CD4-positive, alpha-beta memory T cell (primary cell): ENCODE data around the gene IDS. TPM values are rescaled to one million over a fixed set of nuclear protein-coding genes. Genes with fewer than 3 reads are reported as not detected.

Experiments used
- CTCF ChIA-PET: fragments of 350-600 bp; sonication (Branson Sonifier 250); formaldehyde crosslinking; loops from one replicate; lab custom pipeline; 2021; ENCODE audit warnings: inconsistent platforms; ENCODE audit not compliant: partially characterized antibody; lab: Charles Lee
- POLR2A ChIA-PET: fragments of 350-600 bp; sonication (Branson Sonifier 250); formaldehyde crosslinking; loops from one replicate; lab custom pipeline; 2021; ENCODE audit not compliant: partially characterized antibody; lab: Charles Lee
- DNase-seq, 5 donors: peaks; one replicate each; pipeline versions ENCODE4 v3.0.0 to v3.0.0-alpha.2; 2020 to 2022; ENCODE audit warnings: mixed read lengths in 1 of 5
- H3K27ac ChIP-seq: one replicate; pipeline ENCODE4 v1.7.0; 2013; ENCODE audit warnings: low read depth, low read length
- H3K27me3 ChIP-seq: 2 replicates; pipeline ENCODE4 v1.7.0; 2013; ENCODE audit warnings: mild to moderate bottlenecking, low read length, moderate library complexity; ENCODE audit not compliant: insufficient read depth
- H3K36me3 ChIP-seq: 2 replicates; pipeline ENCODE4 v1.7.0; 2013; ENCODE audit warnings: mild to moderate bottlenecking, low read length, moderate library complexity; ENCODE audit not compliant: insufficient read depth
- H3K4me1 ChIP-seq: 2 replicates; pipeline ENCODE4 v1.7.0; 2013; ENCODE audit warnings: mild to moderate bottlenecking, low read length, moderate library complexity; ENCODE audit not compliant: insufficient read depth
- H3K4me3 ChIP-seq, 2 donors: one replicate each; pipeline ENCODE4 v1.7.0; 2013; ENCODE audit warnings: low read length in 2 of 2, mild to moderate bottlenecking in 1 of 2
- H3K9me3 ChIP-seq, 2 donors: one replicate each; pipeline ENCODE4 v1.7.0; 2013; ENCODE audit warnings: low read length in 2 of 2, control low read depth in 1 of 2; ENCODE audit not compliant: control insufficient read depth in 1 of 2
- H3K27ac Mint-ChIP-seq, 7 donors: one replicate each; pipeline ENCODE4 v1.8.0; 2020 to 2021; ENCODE audit warnings: mixed read lengths in 7 of 7, mild to moderate bottlenecking in 6 of 7, inconsistent platforms in 3 of 7, moderate library complexity in 3 of 7
- H3K27me3 Mint-ChIP-seq, 2 donors: one replicate each; pipeline ENCODE4 v1.8.0; 2020 to 2021; ENCODE audit warnings: mixed read lengths in 2 of 2
- H3K36me3 Mint-ChIP-seq, 2 donors: one replicate each; pipeline ENCODE4 v1.8.0; 2020 to 2021; ENCODE audit warnings: mixed read lengths in 2 of 2, inconsistent platforms in 1 of 2, mild to moderate bottlenecking in 1 of 2
- H3K4me1 Mint-ChIP-seq, 4 donors: one replicate each; pipeline ENCODE4 v1.8.0; 2020 to 2021; ENCODE audit warnings: mixed read lengths in 4 of 4, mild to moderate bottlenecking in 1 of 4
- H3K4me3 Mint-ChIP-seq, 8 donors: one replicate each; pipeline ENCODE4 v1.8.0; 2020 to 2021; ENCODE audit warnings: mixed read lengths in 8 of 8, mild to moderate bottlenecking in 7 of 8, moderate library complexity in 6 of 8, inconsistent platforms in 3 of 8
- H3K9me3 Mint-ChIP-seq, 8 donors: one replicate each; pipeline ENCODE4 v1.8.0; 2020 to 2021; ENCODE audit warnings: mixed read lengths in 8 of 8, mild to moderate bottlenecking in 5 of 8, inconsistent platforms in 3 of 8, moderate library complexity in 1 of 8
- intact Hi-C: fragments of 100-400 bp; cut with micrococcal nuclease; formaldehyde crosslinking; loops from one replicate; pipeline ENCODE4 v1.15.1; 2023
- polyA plus RNA-seq, 2 donors: library from polyadenylated mRNA; unstranded; fragments of 300-500 nt; fragmentation: Illumina TruSeq; gene quantifications; one replicate each; pipeline ENCODE4 v1.2.3, GENCODE V29; 2021
- total RNA-seq, 2 experiments: library from RNA; stranded (reverse); gene quantifications; one replicate each; pipeline ENCODE4 v1.2.3, GENCODE V29; 2021

IDS gene
- total and polyA plus RNA-seq, 4 experiments from 2014 or later, result 121 to 196 (median 157) TPM

DNA sequence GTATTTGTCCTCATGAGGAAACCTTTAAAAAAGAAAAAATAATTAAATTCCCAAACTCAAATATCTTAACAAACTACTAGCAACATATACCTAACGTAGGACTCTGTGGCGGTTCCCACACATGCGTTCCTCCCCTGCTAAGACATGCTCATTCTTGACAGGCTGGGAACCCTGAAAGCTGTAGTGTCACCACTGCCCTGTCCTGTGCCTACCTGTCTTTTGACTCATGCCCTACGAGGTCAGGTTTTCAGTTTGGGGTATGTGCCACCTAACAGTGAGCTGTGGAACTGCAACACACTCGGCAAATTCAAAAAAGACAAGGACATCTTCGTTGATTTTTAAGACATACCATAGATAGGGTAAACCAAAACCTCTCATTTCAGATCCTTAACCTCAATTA lies 17.8 kb downstream of the IDS start:
- POLR2A ChIA-PET, result interaction anchor here (1.2 kb wide), 1 partner anchor 9 kb away, joined by 4 read pairs; no protein-coding TSS in a partner anchor
- no peaks in the 10 kb centered on the region for H3K4me1 ChIP-seq
- H3K9me3 Mint-ChIP-seq, result peaks cover 0 to 4% (median 0%) of the 10 kb centered on the region in 8 donors
- CTCF ChIA-PET, result no interaction called here
- H3K9me3 ChIP-seq, result no peaks in the 10 kb centered on the region
- peaks cover 49% of the 10 kb centered on the region for H3K36me3 ChIP-seq
- no peak overlapping the region for H3K27ac ChIP-seq
- H3K4me3 Mint-ChIP-seq, result peak overlapping the region in 1 of 8 donors; percentile 39
- H3K4me3 ChIP-seq, result no peak overlapping the region
- H3K27me3 ChIP-seq, result no peaks in the 10 kb centered on the region
- intact Hi-C loops, result no loop called here
- no peaks in the 10 kb centered on the region for H3K27me3 Mint-ChIP-seq
- peaks cover 5 to 26% (median 8%) of the 10 kb centered on the region in 4 donors for H3K4me1 Mint-ChIP-seq
- DNase-seq, result peak in 1 of 5 donors; percentile 13
- peak overlapping the region in 3 of 7 donors; percentile 48 to 80 (median 53) for H3K27ac Mint-ChIP-seq
- peaks cover 46 to 55% of the 10 kb centered on the region in 2 donors for H3K36me3 Mint-ChIP-seq

DNA sequence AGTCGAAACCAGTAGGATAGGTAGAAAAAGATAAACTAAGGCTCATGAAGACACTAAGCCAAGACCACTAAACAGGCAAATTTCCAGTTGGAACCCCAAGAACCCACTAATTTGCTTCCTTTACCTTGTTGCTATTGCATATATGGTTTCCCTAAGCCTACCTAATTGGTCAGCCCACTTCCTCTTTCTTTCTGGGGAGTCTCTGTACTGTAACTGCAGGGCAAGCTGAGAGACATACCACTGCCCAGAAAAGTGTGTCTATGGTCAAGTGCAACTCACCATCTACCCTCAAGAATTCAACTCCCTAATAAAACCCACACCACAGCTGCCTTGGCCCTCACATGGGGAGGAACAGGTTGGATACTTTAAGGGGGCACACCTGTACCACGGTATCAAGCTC lies 28.6 kb downstream of the IDS start:
- Histone ChIP-seq H3K4me3 (no peak overlapping the region), H3K27me3 (no peaks in the 10 kb centered on the region), H3K27ac (no peak overlapping the region), H3K9me3 (no peaks in the 10 kb centered on the region), H3K36me3 (peaks cover 4% of the 10 kb centered on the region), H3K4me1 (no peaks in the 10 kb centered on the region)
- H3K9me3 Mint-ChIP-seq, result peaks cover 0 to 2% (median 0%) of the 10 kb centered on the region in 8 donors
- H3K27me3 Mint-ChIP-seq, result no peaks in the 10 kb centered on the region
- no peak for DNase-seq
- H3K4me3 Mint-ChIP-seq, result no peak overlapping the region
- intact Hi-C loops, result no loop called here
- peaks cover 6 to 43% of the 10 kb centered on the region in 2 donors for H3K36me3 Mint-ChIP-seq
- H3K4me1 Mint-ChIP-seq, result peaks cover 0 to 6% (median under 1%) of the 10 kb centered on the region in 4 donors
- peak overlapping the region in 4 of 7 donors; percentile 3 to 73 (median 24) for H3K27ac Mint-ChIP-seq
- ChIA-PET POLR2A (no interaction called here), CTCF (no interaction called here)

- Mint-ChIP-seq H3K27ac (no peak overlapping the region), H3K4me1 (peaks cover 0 to 6% (median 4%) of the 10 kb centered on the region in 4 donors), H3K36me3 (peaks cover 0 to 25% of the 10 kb centered on the region in 2 donors), H3K9me3 (peaks cover 0 to 2% (median 0%) of the 10 kb centered on the region in 8 donors), H3K4me3 (no peak overlapping the region), H3K27me3 (no peaks in the 10 kb centered on the region)
- intact Hi-C loops, result loop anchor here (5.0 kb wide), 1 partner anchor 187 kb away; no protein-coding TSS in a partner anchor
- Histone ChIP-seq H3K4me1 (no peaks in the 10 kb centered on the region), H3K9me3 (no peaks in the 10 kb centered on the region), H3K36me3 (no peaks in the 10 kb centered on the region), H3K27ac (no peak overlapping the region), H3K27me3 (no peaks in the 10 kb centered on the region), H3K4me3 (no peak overlapping the region)
- ChIA-PET POLR2A (no interaction called here), CTCF (no interaction called here)
- no peak for DNase-seq
These were observed 31.1 kb downstream of the IDS start for GRCh38 chrX:149473966-149474365.

DNA sequence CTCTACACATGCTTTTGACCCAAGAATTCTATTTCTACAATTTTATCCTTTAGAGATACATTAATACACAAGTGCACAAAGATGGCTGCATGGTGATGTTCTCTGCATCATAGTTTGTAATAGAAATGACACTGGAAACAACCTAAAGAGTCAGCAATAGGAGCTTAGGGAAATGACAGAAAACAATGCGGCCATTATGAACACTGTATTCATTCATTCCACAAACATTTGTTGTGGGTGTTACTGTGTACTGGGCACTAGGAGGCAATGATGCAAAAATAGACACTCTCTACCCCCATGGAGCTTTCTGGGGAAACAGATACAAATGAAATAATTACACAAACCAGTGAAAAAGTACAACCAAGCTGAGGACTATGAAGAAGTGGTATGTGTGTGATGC lies 32.0 kb downstream of the IDS start:
- ChIA-PET POLR2A (no interaction called here), CTCF (no interaction called here)
- no peaks in the 10 kb centered on the region for H3K27me3 ChIP-seq
- peaks cover 0 to 2% (median 0%) of the 10 kb centered on the region in 8 donors for H3K9me3 Mint-ChIP-seq
- H3K9me3 ChIP-seq, result no peaks in the 10 kb centered on the region
- peaks cover 0 to 6% (median 4%) of the 10 kb centered on the region in 4 donors for H3K4me1 Mint-ChIP-seq
- no peak overlapping the region for H3K4me3 Mint-ChIP-seq
- peak overlapping the region in 2 of 7 donors; percentile 4 to 19 for H3K27ac Mint-ChIP-seq
- H3K36me3 ChIP-seq, result no peaks in the 10 kb centered on the region
- no peaks in the 10 kb centered on the region for H3K27me3 Mint-ChIP-seq
- peaks cover 0 to 20% of the 10 kb centered on the region in 2 donors for H3K36me3 Mint-ChIP-seq
- no peaks in the 10 kb centered on the region for H3K4me1 ChIP-seq
- intact Hi-C loops, result loop anchor here (5.0 kb wide), 1 partner anchor 186 kb away; no protein-coding TSS in a partner anchor
- no peak overlapping the region for H3K27ac ChIP-seq
- no peak overlapping the region for H3K4me3 ChIP-seq
- DNase-seq, result no peak

DNA sequence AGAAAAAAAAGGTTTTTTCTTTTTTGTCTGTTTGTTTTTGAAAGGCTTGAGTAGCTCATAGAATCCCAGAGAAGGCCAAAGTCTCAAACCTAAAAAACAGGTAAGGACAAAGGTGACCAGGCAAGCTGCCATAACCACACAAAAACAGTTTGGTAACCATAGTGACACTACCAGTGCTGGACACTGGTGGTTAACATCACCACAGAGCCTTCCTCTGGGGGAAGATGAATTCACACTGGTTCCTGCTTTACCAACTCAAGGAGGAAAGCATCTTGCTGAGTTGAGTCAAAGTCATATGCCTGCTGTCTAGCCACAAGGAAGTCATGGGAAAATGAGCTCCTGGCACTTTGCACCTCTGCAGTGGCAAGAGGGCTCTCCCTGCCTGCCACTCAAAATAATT lies 32.5 kb downstream of the IDS start:
- peaks cover 0 to 15% of the 10 kb centered on the region in 2 donors for H3K36me3 Mint-ChIP-seq
- Histone ChIP-seq H3K27ac (no peak overlapping the region), H3K36me3 (no peaks in the 10 kb centered on the region), H3K27me3 (no peaks in the 10 kb centered on the region), H3K4me3 (no peak overlapping the region), H3K4me1 (no peaks in the 10 kb centered on the region), H3K9me3 (no peaks in the 10 kb centered on the region)
- H3K4me1 Mint-ChIP-seq, result peaks cover 0 to 6% (median 4%) of the 10 kb centered on the region in 4 donors
- ChIA-PET POLR2A (no interaction called here), CTCF (interaction anchor here (0.5 kb wide), 1 partner anchor 1334 kb away, joined by 3 read pairs; no protein-coding TSS in a partner anchor)
- peaks cover 0 to 2% (median 0%) of the 10 kb centered on the region in 8 donors for H3K9me3 Mint-ChIP-seq
- H3K27me3 Mint-ChIP-seq, result no peaks in the 10 kb centered on the region
- no peak overlapping the region for H3K4me3 Mint-ChIP-seq
- H3K27ac Mint-ChIP-seq, result no peak overlapping the region
- DNase-seq, result no peak
- intact Hi-C loops, result loop anchor here (5.0 kb wide), 1 partner anchor 185 kb away; no protein-coding TSS in a partner anchor

- no peak for DNase-seq
- Histone ChIP-seq H3K4me1 (no peaks in the 10 kb centered on the region), H3K4me3 (no peak overlapping the region), H3K27me3 (no peaks in the 10 kb centered on the region), H3K36me3 (no peaks in the 10 kb centered on the region), H3K27ac (no peak overlapping the region), H3K9me3 (no peaks in the 10 kb centered on the region)
- Mint-ChIP-seq H3K27ac (no peak overlapping the region), H3K36me3 (peaks cover 0 to 6% of the 10 kb centered on the region in 2 donors), H3K4me3 (no peak overlapping the region), H3K4me1 (peaks cover 0 to 6% (median 4%) of the 10 kb centered on the region in 4 donors), H3K9me3 (no peaks in the 10 kb centered on the region), H3K27me3 (no peaks in the 10 kb centered on the region)
- intact Hi-C loops, result loop anchor here (1.0 to 5.0 kb wide), 3 partner anchors 184 to 1423 kb away; no protein-coding TSS in a partner anchor
- POLR2A ChIA-PET, result no interaction called here
- CTCF ChIA-PET, result interaction anchor here (0.7 to 2.3 kb wide), 15 partner anchors 9 to 1424 kb away, joined by 3 to 10 read pairs (median 4); no protein-coding TSS in a partner anchor
These were observed 33.7 kb downstream of the IDS start for GRCh38 chrX:149471397-149471796.

DNA sequence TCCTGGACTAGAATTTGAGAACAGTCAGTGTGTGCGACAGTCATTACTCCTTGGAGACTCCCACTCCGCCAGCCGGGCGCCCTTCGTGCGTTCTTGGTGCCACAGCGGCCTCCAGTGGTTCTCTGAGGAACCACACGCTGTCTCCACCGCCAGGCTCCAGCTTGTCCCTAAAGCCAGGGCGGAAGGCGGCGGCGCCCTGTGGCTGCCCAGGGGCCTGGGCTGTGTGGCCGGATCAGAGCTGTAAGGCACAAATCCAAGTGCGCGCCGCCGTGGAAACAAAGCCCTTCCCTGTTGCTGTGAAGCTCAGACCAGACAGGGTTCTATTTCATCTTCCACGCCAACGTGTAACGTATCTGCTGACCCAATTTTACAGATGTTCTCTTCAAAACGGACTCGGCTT lies 34.2 kb downstream of the IDS start:
- no peak overlapping the region for H3K27ac ChIP-seq
- ChIA-PET CTCF (interaction anchor here (0.9 to 2.3 kb wide), 14 partner anchors 8 to 1423 kb away, joined by 3 to 10 read pairs (median 4); no protein-coding TSS in a partner anchor), POLR2A (no interaction called here)
- intact Hi-C loops, result loop anchor here (1.0 to 5.0 kb wide), 3 partner anchors 184 to 1422 kb away; no protein-coding TSS in a partner anchor
- no peaks in the 10 kb centered on the region for H3K9me3 ChIP-seq
- no peaks in the 10 kb centered on the region for H3K27me3 ChIP-seq
- H3K9me3 Mint-ChIP-seq, result no peaks in the 10 kb centered on the region
- no peaks in the 10 kb centered on the region for H3K4me1 ChIP-seq
- peaks cover 0 to 6% (median 4%) of the 10 kb centered on the region in 4 donors for H3K4me1 Mint-ChIP-seq
- no peaks in the 10 kb centered on the region for H3K27me3 Mint-ChIP-seq
- no peaks in the 10 kb centered on the region for H3K36me3 ChIP-seq
- H3K4me3 ChIP-seq, result no peak overlapping the region
- no peak overlapping the region for H3K27ac Mint-ChIP-seq
- H3K4me3 Mint-ChIP-seq, result no peak overlapping the region
- peaks cover 0 to 5% of the 10 kb centered on the region in 2 donors for H3K36me3 Mint-ChIP-seq
- peak; percentile 44 to 55 (median 49) for DNase-seq
